Sigmoid colon (tissue), 3 donors: ENCODE data around the gene OTUD3.

Experiments
- POLR2A ChIP-seq, 2 donors: fragments of 450-650 bp; IDR thresholded peaks; one replicate each; pipeline ENCODE4 v1.6.1; 2016; ENCODE audit warnings: antibody characterized with exemption in 2 of 2, mild to moderate bottlenecking in 2 of 2, moderate library complexity in 2 of 2
- TF ChIP-seq, protein P1 (sequence below), 4 experiments: fragments of 450-650 bp in 3 of 4; fragments of 200-600 bp in 1 of 4; IDR thresholded peaks; one replicate each; pipeline ENCODE4 v1.5.1; 2016 to 2019; ENCODE audit warnings: antibody characterized with exemption in 4 of 4, mild to moderate bottlenecking in 3 of 4, moderate library complexity in 2 of 4

- no peak for TF ChIP-seq POLR2A (IDR thresholded peaks at IDR 0.05)
- TF ChIP-seq, protein P1, sequence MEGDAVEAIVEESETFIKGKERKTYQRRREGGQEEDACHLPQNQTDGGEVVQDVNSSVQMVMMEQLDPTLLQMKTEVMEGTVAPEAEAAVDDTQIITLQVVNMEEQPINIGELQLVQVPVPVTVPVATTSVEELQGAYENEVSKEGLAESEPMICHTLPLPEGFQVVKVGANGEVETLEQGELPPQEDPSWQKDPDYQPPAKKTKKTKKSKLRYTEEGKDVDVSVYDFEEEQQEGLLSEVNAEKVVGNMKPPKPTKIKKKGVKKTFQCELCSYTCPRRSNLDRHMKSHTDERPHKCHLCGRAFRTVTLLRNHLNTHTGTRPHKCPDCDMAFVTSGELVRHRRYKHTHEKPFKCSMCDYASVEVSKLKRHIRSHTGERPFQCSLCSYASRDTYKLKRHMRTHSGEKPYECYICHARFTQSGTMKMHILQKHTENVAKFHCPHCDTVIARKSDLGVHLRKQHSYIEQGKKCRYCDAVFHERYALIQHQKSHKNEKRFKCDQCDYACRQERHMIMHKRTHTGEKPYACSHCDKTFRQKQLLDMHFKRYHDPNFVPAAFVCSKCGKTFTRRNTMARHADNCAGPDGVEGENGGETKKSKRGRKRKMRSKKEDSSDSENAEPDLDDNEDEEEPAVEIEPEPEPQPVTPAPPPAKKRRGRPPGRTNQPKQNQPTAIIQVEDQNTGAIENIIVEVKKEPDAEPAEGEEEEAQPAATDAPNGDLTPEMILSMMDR (IDR thresholded peaks at IDR 0.05): no peak
These were observed 41.1 kb downstream of the OTUD3 start, which contains the start of gene PLA2G2E for GRCh38 chr1:19923137-19923952.
